HG03571 (cell line): Measurements from ENCODE around the gene ZNF837.

Source experiments
- ATAC-seq: cut with Tn5 transposase; IDR thresholded peaks from one replicate; pipeline ENCODE4 v1.9.1; 2021; ENCODE audit not compliant: unreplicated experiment

ZNF837 gene

GRCh38 chr19:58325311-58326022, 55.4 kb downstream of the ZNF837 start:
- no peak for ATAC-seq

GRCh38 chr19:58319241-58319640, 61.6 kb downstream of the ZNF837 start:
- ATAC-seq: no peak

- no peak for ATAC-seq
Observed at GRCh38 chr19:58318297-58318696, 62.5 kb downstream of the ZNF837 start.
